Karpas-422 (cell line): ENCODE data around the gene ATP1A3. TPM values are rescaled to one million over a fixed set of nuclear protein-coding genes. Genes with fewer than 3 reads are reported as not detected.
"Not testable (repeated sequence)": the region's sequence is repeated elsewhere in the genome, so short reads cannot be mapped to it uniquely, and the experiment has no call there.

Experiments
- DNase-seq: peaks from one replicate; pipeline ENCODE4 v3.0.0-alpha.2; 2015
- H2AFZ ChIP-seq: fragments of 200-600 bp; sonication (generic); 2 replicates; pipeline ENCODE4 v1.6.1; 2014; ENCODE audit warnings: antibody characterized with exemption, low read length, mixed read lengths
- H3K27ac ChIP-seq: fragments of 200-600 bp; sonication (generic); 2 replicates; pipeline ENCODE4 v1.5.1; 2014; ENCODE audit warnings: mild to moderate bottlenecking, low read length, moderate library complexity
- H3K27me3 ChIP-seq: fragments of 200-600 bp; sonication (generic); 2 replicates; pipeline ENCODE4 v1.6.1; 2014; ENCODE audit warnings: low read length, mixed read lengths
- H3K36me3 ChIP-seq: fragments of 200-600 bp; sonication (generic); 2 replicates; pipeline ENCODE4 v1.6.1; 2014; ENCODE audit warnings: low read length, mixed read lengths; ENCODE audit not compliant: insufficient read depth
- H3K4me1 ChIP-seq: fragments of 200-600 bp; sonication (generic); 2 replicates; pipeline ENCODE4 v1.6.1; 2014; ENCODE audit warnings: mild to moderate bottlenecking, low read length, mixed read lengths
- H3K4me2 ChIP-seq: fragments of 200-600 bp; sonication (generic); 2 replicates; pipeline ENCODE4 v1.6.1; 2014; ENCODE audit warnings: low read length, low read depth, mild to moderate bottlenecking; ENCODE audit not compliant: poor library complexity, severe bottlenecking
- H3K4me3 ChIP-seq: fragments of 200-600 bp; sonication (generic); 2 replicates; pipeline ENCODE4 v1.5.1; 2014; ENCODE audit warnings: mild to moderate bottlenecking, antibody characterized with exemption, low read length, mixed read lengths
- H3K79me2 ChIP-seq: fragments of 200-600 bp; sonication (generic); 2 replicates; pipeline ENCODE4 v1.6.1; 2014; ENCODE audit warnings: mild to moderate bottlenecking, low read length, mixed read lengths
- H3K9ac ChIP-seq: fragments of 200-600 bp; sonication (generic); 2 replicates; pipeline ENCODE4 v1.6.0; 2014; ENCODE audit warnings: low read length
- H3K9me2 ChIP-seq: fragments of 200-600 bp; sonication (generic), shearing (Covaris generic); replicated peaks from 2 replicates; pipeline ENCODE4 v1.6.0; 2014; ENCODE audit warnings: mild to moderate bottlenecking, low read length, moderate library complexity; ENCODE audit not compliant: insufficient read depth
- H3K9me3 ChIP-seq: fragments of 300-700, 200-600 bp; sonication (generic); 2 replicates; pipeline ENCODE4 v1.6.1; 2014; ENCODE audit warnings: low read length, mixed read lengths
- H4K20me1 ChIP-seq: fragments of 200-600 bp; sonication (generic); 2 replicates; pipeline ENCODE4 v1.6.1; 2014; ENCODE audit warnings: mild to moderate bottlenecking, antibody characterized with exemption, low read length, low read depth; ENCODE audit not compliant: insufficient read depth
- total RNA-seq: library from RNA; depleted of rRNA; stranded (reverse); fragments of >200 nt; shearing (Covaris generic); gene quantifications from 2 replicates; pipeline ENCODE4 v1.2.3, GENCODE V29; 2014; ENCODE audit warnings: low replicate concordance; rRNA removed

The ATP1A3 gene
- total RNA-seq, result 22.4 and 26.6 TPM in 2 replicates

GRCh38 chr19:41993612-41994483 lies at the start of gene ATP1A3:
ATP1A3 (minus strand) TSS chr19:41994230; CDS start chr19:41994076, 154 bp downstream.
- Histone ChIP-seq H3K9ac (peak within 1 kb of the TSS; percentile 73), H3K79me2 (peaks cover 13% of the 10 kb centered on the region), H3K4me2 (peak within 1 kb of the TSS; percentile 77), H3K4me3 (peak within 1 kb of the TSS; percentile 73), H3K27me3 (no peaks in the 10 kb centered on the region), H4K20me1 (no peaks in the 10 kb centered on the region; the same call in 1 of the 2 replicates), H3K36me3 (no peaks in the 10 kb centered on the region), H3K27ac (no peak within 1 kb of the TSS), H3K4me1 (peaks cover 37% of the 10 kb centered on the region), H3K9me2 (no peaks in the 10 kb centered on the region), H3K9me3 (no peaks in the 10 kb centered on the region), H2AFZ (peak within 1 kb of the TSS; percentile 81; the same call in 1 of the 2 replicates)
- peak; percentile 92 for DNase-seq

GRCh38 chr19:42042455-42043170 lies 48.6 kb upstream of the ATP1A3 start:
- no peak overlapping the region for H3K27ac ChIP-seq
- no peak overlapping the region for H3K4me2 ChIP-seq
- no peak overlapping the region for H3K4me3 ChIP-seq
- H3K4me1 ChIP-seq, result no peaks in the 10 kb centered on the region
- H3K79me2 ChIP-seq, result no peaks in the 10 kb centered on the region
- no peaks in the 10 kb centered on the region for H3K9me2 ChIP-seq
- H3K9me3 ChIP-seq, result no peaks in the 10 kb centered on the region
- no peak overlapping the region for H2AFZ ChIP-seq
- no peak for DNase-seq
- no peak overlapping the region for H3K9ac ChIP-seq
- H4K20me1 ChIP-seq, result no peaks in the 10 kb centered on the region
- no peaks in the 10 kb centered on the region for H3K36me3 ChIP-seq
- H3K27me3 ChIP-seq, result no peaks in the 10 kb centered on the region

- H4K20me1 ChIP-seq, result not testable (repeated sequence)
Observed at GRCh38 chr19:42040491-42040890, 46.5 kb upstream of the ATP1A3 start.

GRCh38 chr19:42040031-42040430 lies 46.0 kb upstream of the ATP1A3 start:
- Histone ChIP-seq H3K9me2 (no peaks in the 10 kb centered on the region), H3K36me3 (no peaks in the 10 kb centered on the region), H3K4me3 (no peak overlapping the region), H3K4me1 (no peaks in the 10 kb centered on the region), H3K27ac (no peak overlapping the region), H3K79me2 (no peaks in the 10 kb centered on the region), H4K20me1 (no peaks in the 10 kb centered on the region), H3K4me2 (no peak overlapping the region), H3K9ac (no peak overlapping the region), H3K9me3 (no peaks in the 10 kb centered on the region), H3K27me3 (no peaks in the 10 kb centered on the region), H2AFZ (no peak overlapping the region)
- no peak for DNase-seq

More at GRCh38 chr19:42040491-42040890, 46.5 kb upstream of the ATP1A3 start:
- not testable (repeated sequence) for H3K4me2 ChIP-seq, H3K4me1 ChIP-seq, H3K36me3 ChIP-seq, DNase-seq, H3K4me3 ChIP-seq, H3K9me2 ChIP-seq, H2AFZ ChIP-seq, H3K27me3 ChIP-seq, H3K79me2 ChIP-seq, H3K9me3 ChIP-seq, H3K27ac ChIP-seq, H3K9ac ChIP-seq

- no peak overlapping the region for H3K9ac ChIP-seq
- H2AFZ ChIP-seq, result no peak overlapping the region
- no peaks in the 10 kb centered on the region for H4K20me1 ChIP-seq
- no peaks in the 10 kb centered on the region for H3K27me3 ChIP-seq
- peaks cover 3% of the 10 kb centered on the region; the same call in 1 of the 2 replicates for H3K4me1 ChIP-seq
- H3K79me2 ChIP-seq, result no peaks in the 10 kb centered on the region
- H3K27ac ChIP-seq, result no peak overlapping the region
- no peaks in the 10 kb centered on the region for H3K9me3 ChIP-seq
- DNase-seq, result no peak
- no peaks in the 10 kb centered on the region for H3K36me3 ChIP-seq
- H3K4me3 ChIP-seq, result no peak overlapping the region
- H3K9me2 ChIP-seq, result no peaks in the 10 kb centered on the region
- no peak overlapping the region for H3K4me2 ChIP-seq
Observed at GRCh38 chr19:42038666-42039065, 44.6 kb upstream of the ATP1A3 start.

- Histone ChIP-seq H3K9ac (no peak overlapping the region), H2AFZ (no peak overlapping the region), H3K4me3 (no peak overlapping the region), H3K4me1 (peaks cover 3% of the 10 kb centered on the region; the same call in 1 of the 2 replicates), H4K20me1 (no peaks in the 10 kb centered on the region), H3K36me3 (no peaks in the 10 kb centered on the region), H3K27me3 (no peaks in the 10 kb centered on the region), H3K9me2 (no peaks in the 10 kb centered on the region), H3K79me2 (no peaks in the 10 kb centered on the region), H3K9me3 (no peaks in the 10 kb centered on the region), H3K4me2 (no peak overlapping the region), H3K27ac (no peak overlapping the region)
- no peak for DNase-seq
Observed at GRCh38 chr19:42037649-42038048, 43.6 kb upstream of the ATP1A3 start.

- H3K9me2 ChIP-seq, H3K4me3 ChIP-seq, H3K4me1 ChIP-seq, H3K9me3 ChIP-seq, H3K79me2 ChIP-seq, H4K20me1 ChIP-seq, H3K27ac ChIP-seq, H3K36me3 ChIP-seq, H2AFZ ChIP-seq, H3K27me3 ChIP-seq: not testable (repeated sequence)
- H3K9ac ChIP-seq, result 0 out of 2 replicates have a peak overlapping the region, but pooled peaks have one; percentile 2
- peak overlapping the region; percentile 36 for H3K4me2 ChIP-seq
- peak; percentile 89 for DNase-seq
Observed at GRCh38 chr19:42034640-42035391, 40.8 kb upstream of the ATP1A3 start.
